ENCODE data around the gene TTC22.

Gene TTC22

GRCh38 chr1:54800899-54801759, at the start of gene TTC22:
Gene TTC22 (minus strand): TSS chr1:54801323. CDS start chr1:54801163, 160 bp downstream.
- Mint-ChIP-seq H3K4me1 (peaks cover 69% of the 10 kb centered on the region), H3K36me3 (ENCODE audit: insufficient read depth) (peaks cover 7% of the 10 kb centered on the region), H3K4me3 (peak within 1 kb of the TSS; percentile 90), H3K27ac (ENCODE audit: low read depth) (peak within 1 kb of the TSS; percentile 82), H3K9me3 (no peaks in the 10 kb centered on the region), H3K27me3 (no peaks in the 10 kb centered on the region)
- peak; percentile 88 for ATAC-seq (replicated peaks; ENCODE audit: extremely low read depth, poor library complexity, severe bottlenecking)
- peak; percentile 45 to 51 for DNase-seq (ENCODE audit: low spot score in 2 of 2)

GRCh38 chr1:54850737-54851136, 49.6 kb upstream of the TTC22 start:
- DNase-seq (ENCODE audit: low spot score in 2 of 2) (no peak), ATAC-seq (replicated peaks; ENCODE audit: extremely low read depth, poor library complexity, severe bottlenecking) (no peak)
- H3K36me3 Mint-ChIP-seq (ENCODE audit: insufficient read depth) = peaks cover 6% of the 10 kb centered on the region
- no peaks in the 10 kb centered on the region for H3K27me3 Mint-ChIP-seq
- H3K4me3 Mint-ChIP-seq = no peak overlapping the region
- no peaks in the 10 kb centered on the region for H3K9me3 Mint-ChIP-seq
- H3K27ac Mint-ChIP-seq (ENCODE audit: low read depth) = no peak overlapping the region
- no peaks in the 10 kb centered on the region for H3K4me1 Mint-ChIP-seq

GRCh38 chr1:54850069-54850730, 49.1 kb upstream of the TTC22 start:
- Mint-ChIP-seq H3K4me3 (no peak overlapping the region), H3K36me3 (ENCODE audit: insufficient read depth) (peaks cover 6% of the 10 kb centered on the region)

GRCh38 chr1:54849219-54850068, 48.3 kb upstream of the TTC22 start:
- Mint-ChIP-seq H3K27ac (ENCODE audit: low read depth) (no peak overlapping the region), H3K4me1 (no peaks in the 10 kb centered on the region), H3K9me3 (no peaks in the 10 kb centered on the region), H3K36me3 (ENCODE audit: insufficient read depth) (peaks cover 5% of the 10 kb centered on the region), H3K27me3 (no peaks in the 10 kb centered on the region), H3K4me3 (no peak overlapping the region)
- no peak for ATAC-seq (replicated peaks; ENCODE audit: extremely low read depth, poor library complexity, severe bottlenecking)
- DNase-seq (ENCODE audit: low spot score in 2 of 2) = no peak

More at GRCh38 chr1:54850069-54850730, 49.1 kb upstream of the TTC22 start:
- no peaks in the 10 kb centered on the region for H3K9me3 Mint-ChIP-seq
- H3K27ac Mint-ChIP-seq (ENCODE audit: low read depth) = no peak overlapping the region
- no peaks in the 10 kb centered on the region for H3K27me3 Mint-ChIP-seq
- DNase-seq (ENCODE audit: low spot score in 2 of 2) (no peak), ATAC-seq (replicated peaks; ENCODE audit: extremely low read depth, poor library complexity, severe bottlenecking) (no peak)
- H3K4me1 Mint-ChIP-seq = no peaks in the 10 kb centered on the region

- no peaks in the 10 kb centered on the region for H3K4me1 Mint-ChIP-seq
- peaks cover 4% of the 10 kb centered on the region for H3K36me3 Mint-ChIP-seq (ENCODE audit: insufficient read depth)
- no peak overlapping the region for H3K27ac Mint-ChIP-seq (ENCODE audit: low read depth)
- H3K4me3 Mint-ChIP-seq = no peak overlapping the region
- no peaks in the 10 kb centered on the region for H3K9me3 Mint-ChIP-seq
- H3K27me3 Mint-ChIP-seq = no peaks in the 10 kb centered on the region
- DNase-seq (ENCODE audit: low spot score in 2 of 2) = no peak
- no peak for ATAC-seq (replicated peaks; ENCODE audit: extremely low read depth, poor library complexity, severe bottlenecking)
Measured at GRCh38 chr1:54848134-54848948, 47.2 kb upstream of the TTC22 start.

- no peaks in the 10 kb centered on the region for H3K4me1 Mint-ChIP-seq
- no peaks in the 10 kb centered on the region for H3K27me3 Mint-ChIP-seq
- DNase-seq (ENCODE audit: low spot score in 2 of 2) (no peak), ATAC-seq (replicated peaks; ENCODE audit: extremely low read depth, poor library complexity, severe bottlenecking) (no peak)
- H3K36me3 Mint-ChIP-seq (ENCODE audit: insufficient read depth) = peaks cover 7% of the 10 kb centered on the region
- no peak overlapping the region for H3K27ac Mint-ChIP-seq (ENCODE audit: low read depth)
- no peak overlapping the region for H3K4me3 Mint-ChIP-seq
- H3K9me3 Mint-ChIP-seq = no peaks in the 10 kb centered on the region
Measured at GRCh38 chr1:54846716-54847284, 45.7 kb upstream of the TTC22 start.

- ATAC-seq (replicated peaks; ENCODE audit: extremely low read depth, poor library complexity, severe bottlenecking) = no peak
- H3K4me3 Mint-ChIP-seq = no peak overlapping the region
- DNase-seq (ENCODE audit: low spot score in 2 of 2) = no peak
- no peaks in the 10 kb centered on the region for H3K4me1 Mint-ChIP-seq
- no peaks in the 10 kb centered on the region for H3K27me3 Mint-ChIP-seq
- H3K9me3 Mint-ChIP-seq = no peaks in the 10 kb centered on the region
- H3K27ac Mint-ChIP-seq (ENCODE audit: low read depth) = no peak overlapping the region
- H3K36me3 Mint-ChIP-seq (ENCODE audit: insufficient read depth) = peaks cover 5% of the 10 kb centered on the region
Measured at GRCh38 chr1:54846301-54846700, 45.2 kb upstream of the TTC22 start.

- Mint-ChIP-seq H3K9me3 (no peaks in the 10 kb centered on the region), H3K36me3 (ENCODE audit: insufficient read depth) (peaks cover 5% of the 10 kb centered on the region), H3K27ac (ENCODE audit: low read depth) (no peak overlapping the region), H3K27me3 (no peaks in the 10 kb centered on the region), H3K4me3 (no peak overlapping the region), H3K4me1 (no peaks in the 10 kb centered on the region)
- DNase-seq (ENCODE audit: low spot score in 2 of 2) = no peak
- no peak for ATAC-seq (replicated peaks; ENCODE audit: extremely low read depth, poor library complexity, severe bottlenecking)
Measured at GRCh38 chr1:54845772-54846171, 44.6 kb upstream of the TTC22 start.

GRCh38 chr1:54844564-54844963, 43.4 kb upstream of the TTC22 start:
- H3K4me3 Mint-ChIP-seq = no peak overlapping the region
- no peak for ATAC-seq (replicated peaks; ENCODE audit: extremely low read depth, poor library complexity, severe bottlenecking)

GRCh38 chr1:54843449-54843848, 42.3 kb upstream of the TTC22 start:
- Mint-ChIP-seq H3K4me1 (no peaks in the 10 kb centered on the region), H3K27me3 (no peaks in the 10 kb centered on the region), H3K36me3 (ENCODE audit: insufficient read depth) (peaks cover 3% of the 10 kb centered on the region), H3K4me3 (no peak overlapping the region), H3K27ac (ENCODE audit: low read depth) (no peak overlapping the region), H3K9me3 (no peaks in the 10 kb centered on the region)
- ATAC-seq (replicated peaks; ENCODE audit: extremely low read depth, poor library complexity, severe bottlenecking) = no peak
- no peak for DNase-seq (ENCODE audit: low spot score in 2 of 2)

More at GRCh38 chr1:54844564-54844963, 43.4 kb upstream of the TTC22 start:
- Mint-ChIP-seq H3K9me3 (no peaks in the 10 kb centered on the region), H3K36me3 (ENCODE audit: insufficient read depth) (peaks cover 5% of the 10 kb centered on the region), H3K4me1 (no peaks in the 10 kb centered on the region), H3K27me3 (no peaks in the 10 kb centered on the region), H3K27ac (ENCODE audit: low read depth) (no peak overlapping the region)
- no peak for DNase-seq (ENCODE audit: low spot score in 2 of 2)

GRCh38 chr1:54842963-54843362, 41.8 kb upstream of the TTC22 start:
- H3K4me1 Mint-ChIP-seq = no peaks in the 10 kb centered on the region
- no peak overlapping the region for H3K27ac Mint-ChIP-seq (ENCODE audit: low read depth)
- no peak for ATAC-seq (replicated peaks; ENCODE audit: extremely low read depth, poor library complexity, severe bottlenecking)
- H3K4me3 Mint-ChIP-seq = no peak overlapping the region
- no peak for DNase-seq (ENCODE audit: low spot score in 2 of 2)
- no peaks in the 10 kb centered on the region for H3K27me3 Mint-ChIP-seq
- H3K9me3 Mint-ChIP-seq = no peaks in the 10 kb centered on the region
- H3K36me3 Mint-ChIP-seq (ENCODE audit: insufficient read depth) = peaks cover 3% of the 10 kb centered on the region
